ENCODE results near the gene POMT1.

DNA sequence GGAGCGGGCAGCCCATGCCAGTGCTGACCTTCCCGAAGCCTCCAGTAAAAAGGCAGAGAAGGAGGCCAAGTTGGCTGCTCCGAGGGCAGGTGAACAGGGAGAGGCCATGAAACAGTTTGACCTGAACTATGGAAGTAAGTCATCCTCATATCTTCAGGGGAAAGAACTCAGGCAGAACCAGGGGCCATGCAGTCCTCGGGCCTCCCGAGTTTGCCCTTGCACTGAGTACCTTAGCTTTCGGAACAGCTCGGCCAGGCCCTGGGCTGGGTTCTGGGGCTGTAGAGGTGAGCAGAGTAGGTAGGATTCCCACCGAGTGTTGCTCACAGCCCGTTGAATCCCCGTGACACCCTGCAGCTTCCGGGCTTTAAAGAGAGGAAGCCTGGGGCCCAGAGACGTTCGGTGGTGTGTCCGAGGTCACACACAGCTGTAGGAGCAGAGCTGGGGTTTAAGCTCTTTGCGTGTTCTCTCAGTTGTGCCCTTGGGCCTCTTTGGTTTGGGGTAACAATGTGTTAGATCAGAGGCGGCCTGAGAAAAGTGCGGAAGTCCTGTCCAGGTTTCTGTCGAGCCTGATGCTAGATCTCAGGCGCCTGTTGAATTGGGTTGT lies 24.8 kb upstream of the POMT1 start:
- TF ChIP-seq, protein P1, sequence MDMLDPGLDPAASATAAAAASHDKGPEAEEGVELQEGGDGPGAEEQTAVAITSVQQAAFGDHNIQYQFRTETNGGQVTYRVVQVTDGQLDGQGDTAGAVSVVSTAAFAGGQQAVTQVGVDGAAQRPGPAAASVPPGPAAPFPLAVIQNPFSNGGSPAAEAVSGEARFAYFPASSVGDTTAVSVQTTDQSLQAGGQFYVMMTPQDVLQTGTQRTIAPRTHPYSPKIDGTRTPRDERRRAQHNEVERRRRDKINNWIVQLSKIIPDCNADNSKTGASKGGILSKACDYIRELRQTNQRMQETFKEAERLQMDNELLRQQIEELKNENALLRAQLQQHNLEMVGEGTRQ (IDR thresholded peaks at IDR 0.05; ENCODE audit: low read length): no peak
- TF ChIP-seq POLR2A (IDR thresholded peaks at IDR 0.05; ENCODE audit: control extremely low read depth in 1 of 2, low read depth in 2 of 2, low read length in 2 of 2): no peak
- TF ChIP-seq CREB1 (IDR thresholded peaks at IDR 0.05): no peak
- TF ChIP-seq GABPA (IDR thresholded peaks at IDR 0.05; ENCODE audit: borderline replicate concordance, insufficient read depth, low read length): no peak
- TF ChIP-seq, protein P2, sequence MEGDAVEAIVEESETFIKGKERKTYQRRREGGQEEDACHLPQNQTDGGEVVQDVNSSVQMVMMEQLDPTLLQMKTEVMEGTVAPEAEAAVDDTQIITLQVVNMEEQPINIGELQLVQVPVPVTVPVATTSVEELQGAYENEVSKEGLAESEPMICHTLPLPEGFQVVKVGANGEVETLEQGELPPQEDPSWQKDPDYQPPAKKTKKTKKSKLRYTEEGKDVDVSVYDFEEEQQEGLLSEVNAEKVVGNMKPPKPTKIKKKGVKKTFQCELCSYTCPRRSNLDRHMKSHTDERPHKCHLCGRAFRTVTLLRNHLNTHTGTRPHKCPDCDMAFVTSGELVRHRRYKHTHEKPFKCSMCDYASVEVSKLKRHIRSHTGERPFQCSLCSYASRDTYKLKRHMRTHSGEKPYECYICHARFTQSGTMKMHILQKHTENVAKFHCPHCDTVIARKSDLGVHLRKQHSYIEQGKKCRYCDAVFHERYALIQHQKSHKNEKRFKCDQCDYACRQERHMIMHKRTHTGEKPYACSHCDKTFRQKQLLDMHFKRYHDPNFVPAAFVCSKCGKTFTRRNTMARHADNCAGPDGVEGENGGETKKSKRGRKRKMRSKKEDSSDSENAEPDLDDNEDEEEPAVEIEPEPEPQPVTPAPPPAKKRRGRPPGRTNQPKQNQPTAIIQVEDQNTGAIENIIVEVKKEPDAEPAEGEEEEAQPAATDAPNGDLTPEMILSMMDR (IDR thresholded peaks at IDR 0.05; ENCODE audit: control extremely low read depth in 1 of 3, insufficient read depth in 1 of 3, low read depth in 1 of 3, low read length in 3 of 3): no peak
- no peak for TF ChIP-seq TAF1 (IDR thresholded peaks at IDR 0.05; ENCODE audit: low read depth, low read length)
- TF ChIP-seq EZH2 (IDR thresholded peaks at IDR 0.05; ENCODE audit: low read depth, low read length, severe bottlenecking): no peak
- no peak for TF ChIP-seq EP300 (IDR thresholded peaks at IDR 0.05; ENCODE audit: borderline replicate concordance in 1 of 2, low read depth in 2 of 2, low read length in 2 of 2)
- no peak for TF ChIP-seq CHD2 (IDR thresholded peaks at IDR 0.05; ENCODE audit: low read length)
- no peak for TF ChIP-seq KDM1A (IDR thresholded peaks at IDR 0.05; ENCODE audit: borderline replicate concordance, low read length)
- TF ChIP-seq, protein P3, sequence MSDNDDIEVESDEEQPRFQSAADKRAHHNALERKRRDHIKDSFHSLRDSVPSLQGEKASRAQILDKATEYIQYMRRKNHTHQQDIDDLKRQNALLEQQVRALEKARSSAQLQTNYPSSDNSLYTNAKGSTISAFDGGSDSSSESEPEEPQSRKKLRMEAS (IDR thresholded peaks at IDR 0.05): no peak
